GM10847 (cell line): ENCODE measurements around the gene CR1L.

Experiments
- POLR2A ChIP-seq: IDR thresholded peaks from 2 replicates; pipeline ENCODE4 v1.6.1; 2011; ENCODE audit not compliant: insufficient read length; ENCODE audit errors: extremely low read depth

Gene CR1L

DNA sequence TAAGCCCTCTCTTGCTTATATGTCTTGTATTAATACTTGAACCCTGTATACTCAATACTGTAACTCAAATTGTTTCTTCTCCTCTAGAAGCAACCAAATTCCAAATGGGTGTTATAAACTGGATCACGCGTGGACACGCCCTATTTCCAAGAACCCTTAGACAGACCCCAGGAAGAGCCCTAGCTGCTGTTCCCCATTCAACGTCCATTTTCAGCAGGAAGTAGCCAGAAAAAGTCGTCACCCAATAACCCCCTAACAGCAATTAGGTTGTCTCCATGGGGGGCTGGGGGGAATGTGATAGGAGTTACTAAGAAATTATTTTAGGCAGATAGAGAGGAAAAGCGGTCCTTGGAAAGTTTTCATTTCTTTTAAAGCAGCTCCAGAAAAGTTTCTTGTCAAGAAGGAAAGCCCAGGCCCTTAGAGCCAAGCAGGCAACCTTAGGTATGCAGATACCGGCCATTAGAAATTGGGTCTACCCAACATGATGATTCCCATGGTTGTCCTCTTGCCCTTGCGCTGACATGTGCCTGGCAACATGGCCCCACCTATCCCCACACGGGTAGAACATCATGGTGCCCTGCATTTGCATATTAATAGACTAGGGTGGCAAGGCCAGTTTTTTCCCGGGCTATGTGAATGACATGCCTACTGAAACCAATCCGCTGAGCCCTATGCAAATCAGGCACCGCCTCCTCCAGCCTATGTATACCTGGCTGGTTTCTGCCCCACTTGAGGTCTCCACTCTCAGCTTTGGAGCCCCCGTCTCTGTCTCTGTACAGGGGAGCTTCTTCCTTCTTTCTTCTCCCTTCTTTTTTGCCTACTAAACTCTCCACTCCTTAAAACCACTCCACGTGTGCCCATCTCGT, 102.9 kb downstream of the CR1L start:
- no peak for TF ChIP-seq POLR2A

DNA sequence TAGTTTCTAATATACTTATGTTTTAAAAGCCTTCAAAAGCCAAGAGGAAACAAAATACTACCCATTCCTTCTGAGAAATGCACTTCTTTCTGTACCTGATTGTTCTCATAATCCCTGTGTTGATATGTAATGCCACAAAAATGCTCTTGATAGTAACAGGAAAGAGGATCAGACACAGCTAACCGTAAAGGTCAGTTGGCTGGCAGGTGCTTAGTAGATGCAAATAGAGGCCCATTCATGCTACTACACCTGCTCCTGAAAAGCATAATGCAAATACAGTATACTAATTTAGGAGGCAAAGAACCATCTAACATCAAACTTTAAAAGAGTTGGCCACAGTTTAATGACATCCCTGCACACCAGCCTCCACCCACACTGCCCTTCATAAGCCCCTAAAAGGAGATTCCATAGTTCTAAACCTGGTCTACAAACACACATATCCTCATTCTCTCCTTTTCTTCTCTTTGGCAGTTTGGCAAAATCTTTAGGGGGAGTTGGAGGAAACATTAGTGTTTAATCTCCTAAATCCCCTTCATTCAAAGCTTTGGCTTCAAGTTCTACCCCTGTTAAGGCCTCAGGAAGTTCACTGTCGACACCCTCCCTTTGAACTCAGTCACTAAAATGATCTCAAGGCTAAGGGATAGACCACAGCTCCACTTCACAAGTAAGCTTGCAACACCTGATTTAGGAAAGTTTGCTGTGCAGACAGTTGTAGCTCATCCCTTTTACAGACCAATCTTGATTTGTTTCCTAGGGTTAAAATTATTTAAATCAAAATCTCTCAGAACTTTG, 104.0 kb downstream of the CR1L start:
- TF ChIP-seq POLR2A = no peak

DNA sequence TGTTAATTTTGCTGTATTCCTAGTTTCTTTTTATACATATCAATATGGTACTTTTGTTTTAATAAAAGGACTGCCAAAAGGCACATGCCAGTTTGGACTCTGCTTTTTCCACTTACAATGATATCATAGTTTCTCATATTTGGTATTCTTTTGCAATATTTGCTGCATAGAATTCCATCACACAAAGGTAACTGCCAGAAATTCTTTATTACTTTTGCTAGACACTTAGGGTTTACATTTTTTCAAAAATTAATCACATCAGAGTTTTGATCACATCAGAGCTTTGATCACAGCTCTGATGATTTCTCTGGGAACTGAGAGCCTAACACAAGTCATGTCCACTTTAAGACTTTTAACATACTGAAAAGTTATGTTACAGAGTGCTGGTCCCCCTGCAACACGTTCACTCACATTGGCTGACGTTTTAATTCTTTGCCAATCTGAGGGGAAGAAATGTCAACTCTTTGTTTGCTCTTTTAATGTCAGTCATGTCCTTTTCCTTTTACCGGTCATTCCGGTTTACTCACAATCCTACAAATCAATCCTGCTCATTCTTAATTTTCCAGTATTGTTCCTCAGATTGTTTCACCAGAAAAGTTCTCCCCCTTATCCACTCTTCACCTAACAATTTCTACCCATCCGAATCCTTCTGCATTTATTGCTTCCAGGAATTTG, 105.8 kb downstream of the CR1L start:
- no peak for TF ChIP-seq POLR2A

DNA sequence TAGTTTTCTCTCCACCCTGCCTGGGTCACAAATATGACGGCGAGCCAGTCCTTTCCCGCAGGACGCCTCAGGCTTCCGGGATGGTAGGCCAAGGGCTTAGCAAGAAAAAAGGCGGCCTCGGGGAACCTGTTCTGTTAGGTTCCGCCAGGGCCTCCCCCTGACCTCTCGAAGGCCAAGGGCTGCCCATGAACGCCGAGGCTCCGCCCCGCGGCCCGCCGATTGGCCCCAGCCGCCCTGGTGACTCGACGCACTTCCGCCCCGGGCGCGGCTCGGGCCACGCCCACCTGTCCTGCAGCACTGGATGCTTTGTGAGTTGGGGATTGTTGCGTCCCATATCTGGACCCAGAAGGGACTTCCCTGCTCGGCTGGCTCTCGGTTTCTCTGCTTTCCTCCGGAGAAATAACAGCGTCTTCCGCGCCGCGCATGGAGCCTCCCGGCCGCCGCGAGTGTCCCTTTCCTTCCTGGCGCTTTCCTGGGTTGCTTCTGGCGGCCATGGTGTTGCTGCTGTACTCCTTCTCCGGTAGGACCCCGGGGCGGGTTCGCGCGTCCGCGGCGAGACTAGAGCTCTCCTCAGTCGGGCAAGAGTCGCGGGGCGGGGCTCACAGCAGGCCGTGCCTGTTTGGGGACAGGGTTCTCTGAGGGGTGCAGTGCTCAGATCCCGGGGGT, 107.0 kb downstream of the CR1L start, which contains the start of gene CD46:
TSS of gene CD46 (plus strand) at position 265 of the 666 bp plus-strand sequence. CDS start at position 424, 159 bp downstream.
- TF ChIP-seq POLR2A = peak; percentile 83

DNA sequence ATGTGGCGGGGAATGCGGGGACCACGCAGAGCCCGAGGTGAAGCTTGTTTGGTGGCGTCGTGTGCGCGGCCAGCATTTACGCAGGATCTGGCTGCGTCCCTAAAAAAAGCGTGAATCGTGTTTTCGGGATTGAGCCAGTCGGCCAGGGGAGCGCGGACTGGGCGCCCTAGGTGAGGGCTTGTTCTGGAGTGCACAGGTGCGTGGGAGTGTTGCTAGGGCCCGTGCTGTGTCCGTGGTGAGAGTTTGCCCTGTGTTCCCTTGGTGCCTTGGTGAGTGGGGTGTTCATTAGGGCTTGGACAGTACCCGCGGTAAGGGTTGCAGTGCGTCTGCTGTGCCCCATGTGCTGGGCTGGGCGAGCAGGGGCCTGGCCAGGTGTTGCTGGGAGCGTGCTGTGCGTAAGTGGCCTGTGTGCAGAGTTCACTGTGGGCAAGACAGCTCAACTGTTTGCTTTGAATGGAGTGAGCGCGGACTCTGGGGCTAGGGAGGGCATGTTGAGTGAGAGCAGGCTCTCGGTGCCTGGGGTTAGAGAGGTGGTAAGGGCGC, 107.6 kb downstream of the CR1L start:
- no peak for TF ChIP-seq POLR2A

DNA sequence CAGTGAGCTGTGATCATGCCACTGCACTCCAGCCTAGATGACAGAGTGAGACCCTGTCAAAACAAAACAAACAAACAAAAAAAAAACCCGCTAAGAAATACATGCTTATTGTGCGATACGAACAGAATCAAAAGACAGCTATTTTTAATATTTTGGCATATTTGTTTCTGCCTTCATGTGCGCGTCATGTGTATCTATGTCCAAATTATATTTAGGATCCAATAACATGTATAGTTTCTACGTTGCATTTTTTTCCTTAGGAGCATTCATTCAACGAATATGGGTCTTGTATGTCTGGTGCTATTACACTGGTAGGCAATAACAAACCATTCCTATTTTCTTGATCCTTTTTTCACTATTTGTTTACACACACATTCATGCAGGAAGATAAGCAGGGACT, 108.7 kb downstream of the CR1L start:
- no peak for TF ChIP-seq POLR2A

DNA sequence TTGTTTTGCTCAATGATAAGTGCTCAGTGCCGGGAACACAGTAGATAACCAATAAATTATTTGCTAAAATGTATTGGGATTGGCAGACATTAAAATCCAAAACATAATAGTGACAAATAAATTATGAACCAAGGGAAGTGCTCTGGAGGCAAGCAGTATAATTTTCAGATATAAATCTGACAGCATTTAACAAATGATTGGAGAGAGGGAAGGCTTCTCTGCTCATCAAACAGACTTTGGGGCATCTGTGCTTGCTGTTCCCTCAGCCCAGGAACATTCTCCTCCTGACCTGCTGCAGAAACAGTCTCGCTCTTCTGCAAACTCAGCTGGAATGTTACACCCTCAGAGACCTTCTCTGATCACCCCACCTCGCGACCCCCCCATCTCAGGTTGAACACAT, 109.1 kb downstream of the CR1L start:
- no peak for TF ChIP-seq POLR2A

DNA sequence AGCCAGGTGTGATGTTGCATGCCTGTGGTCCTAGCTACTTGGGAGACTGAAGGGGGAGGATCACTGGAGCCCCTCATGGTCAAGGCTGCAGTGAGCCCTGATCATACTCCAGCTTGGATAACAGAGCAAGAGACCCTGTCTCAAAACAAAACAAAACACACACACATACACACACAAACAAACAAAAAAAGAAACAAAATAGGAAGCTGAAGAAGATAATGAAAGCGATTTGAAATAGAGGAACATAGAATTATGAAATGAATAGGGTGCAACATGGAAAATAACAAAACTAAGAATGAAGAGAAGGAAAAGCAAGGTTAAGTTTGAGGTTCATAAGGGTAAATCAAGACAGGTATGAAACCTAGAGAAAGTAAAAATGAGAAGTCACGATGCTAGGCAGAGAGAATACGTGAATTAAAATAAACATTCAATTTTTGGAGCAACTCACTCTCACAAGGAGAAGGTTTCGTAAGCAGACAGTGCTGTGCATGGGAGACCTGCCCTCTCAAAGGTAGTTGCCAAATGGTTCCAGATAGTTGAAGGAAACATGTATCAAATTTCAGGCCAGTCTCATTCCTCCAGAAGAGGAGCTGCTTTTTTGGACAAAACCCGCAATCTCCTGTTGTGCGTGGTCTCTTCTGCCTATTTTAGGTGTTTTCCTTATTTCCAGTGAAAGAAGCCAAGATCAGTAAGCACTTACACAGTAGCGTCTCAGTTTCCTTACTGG, 110.2 kb downstream of the CR1L start:
- TF ChIP-seq POLR2A = no peak

DNA sequence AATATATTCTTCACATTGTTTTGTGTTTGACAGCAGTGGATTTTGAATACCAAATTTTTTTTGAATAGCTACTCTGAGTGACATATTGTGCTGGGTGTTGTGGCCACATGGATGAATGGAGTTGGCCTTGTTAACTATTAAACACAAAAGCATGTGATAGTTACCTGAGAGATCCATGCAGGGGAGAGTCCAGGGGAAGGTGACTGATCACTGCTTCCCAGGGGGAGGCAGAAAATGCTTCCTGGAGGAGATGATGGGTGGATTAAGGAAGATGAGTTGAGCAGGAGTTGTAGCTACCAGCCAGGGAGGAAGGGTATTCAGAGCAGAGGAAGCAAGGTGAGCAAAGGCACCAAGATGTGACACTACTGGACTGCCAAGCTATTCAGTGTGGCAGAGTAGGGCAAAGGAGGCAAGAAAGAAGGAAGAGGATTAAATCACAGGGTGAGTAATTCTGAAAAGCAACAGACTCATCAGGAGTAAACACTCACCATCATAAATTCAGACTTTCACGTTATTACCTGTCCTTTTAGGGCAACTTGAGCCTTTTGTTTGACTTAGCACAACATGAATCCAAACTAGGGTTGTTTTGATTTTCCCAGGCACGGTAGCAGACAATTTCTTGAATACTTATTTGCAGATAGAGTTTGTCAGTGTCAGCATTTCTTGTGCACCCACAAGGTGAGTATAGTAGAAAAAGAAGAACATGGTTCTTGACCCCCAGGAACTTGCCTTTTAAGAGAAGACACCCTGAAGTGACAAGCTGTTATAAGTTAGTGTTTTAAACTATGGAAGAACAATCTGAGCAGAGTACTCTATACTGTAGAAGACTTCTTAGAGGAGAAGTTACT, 111.1 kb downstream of the CR1L start:
- no peak for TF ChIP-seq POLR2A

DNA sequence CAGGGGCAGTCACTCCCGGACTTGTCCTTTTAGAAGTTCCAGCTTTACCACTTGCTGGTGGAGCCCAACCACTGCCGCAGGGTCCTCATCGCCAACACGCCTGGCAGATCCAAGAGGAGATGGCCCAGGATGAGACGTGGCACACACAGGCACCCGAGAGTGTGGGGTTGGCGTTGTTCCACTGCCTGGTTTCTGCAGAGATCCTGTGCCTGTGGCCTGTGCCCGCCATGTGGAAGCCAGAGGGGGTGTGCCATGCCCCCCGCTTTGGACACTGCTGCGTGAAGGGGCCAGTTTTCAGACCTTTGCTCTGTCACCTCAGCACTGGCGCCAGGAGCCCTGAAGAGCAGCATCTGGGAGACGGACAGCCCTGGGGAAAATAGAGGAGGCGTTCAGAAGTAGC, 117.7 kb downstream of the CR1L start:
- TF ChIP-seq POLR2A = no peak

DNA sequence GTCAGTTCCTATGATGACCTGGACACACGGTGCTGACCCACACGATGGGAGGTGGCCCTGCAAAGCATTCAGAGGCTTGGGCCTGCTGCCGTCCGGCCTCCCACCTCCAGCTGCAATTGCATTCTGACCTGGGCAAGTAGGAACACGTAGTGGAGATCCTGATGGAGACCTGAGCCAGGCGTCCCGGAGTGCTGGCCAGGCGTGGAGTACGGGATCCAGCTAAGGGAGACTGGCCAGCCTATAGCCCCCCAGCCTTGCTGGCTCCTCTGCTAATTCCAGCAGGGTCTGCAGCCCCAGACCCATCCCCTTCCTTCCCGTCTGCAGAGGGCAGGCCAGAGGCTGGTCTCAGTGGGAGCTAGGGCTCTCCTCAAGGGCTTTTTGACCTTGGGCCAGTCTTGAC, 118.2 kb downstream of the CR1L start:
- no peak for TF ChIP-seq POLR2A

DNA sequence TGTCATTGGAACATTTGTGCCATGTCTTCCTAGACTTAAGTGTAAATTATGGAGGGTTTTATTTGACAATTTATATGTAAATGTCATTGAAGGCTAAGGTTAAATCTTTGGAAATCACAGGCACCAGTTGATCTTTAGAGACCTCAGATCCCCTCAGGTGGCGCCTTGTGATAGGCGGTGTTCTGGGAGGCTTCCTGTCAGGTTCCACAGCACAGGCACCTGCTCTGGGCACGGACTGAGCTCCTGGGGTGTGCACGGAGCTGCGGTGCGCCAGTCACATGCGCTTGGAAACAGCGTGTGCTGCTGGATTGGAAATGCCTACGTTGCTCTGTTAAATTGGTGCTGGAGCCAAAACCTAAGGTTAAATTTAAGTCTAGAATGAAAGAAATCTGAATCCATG, 119.0 kb downstream of the CR1L start:
- no peak for TF ChIP-seq POLR2A

DNA sequence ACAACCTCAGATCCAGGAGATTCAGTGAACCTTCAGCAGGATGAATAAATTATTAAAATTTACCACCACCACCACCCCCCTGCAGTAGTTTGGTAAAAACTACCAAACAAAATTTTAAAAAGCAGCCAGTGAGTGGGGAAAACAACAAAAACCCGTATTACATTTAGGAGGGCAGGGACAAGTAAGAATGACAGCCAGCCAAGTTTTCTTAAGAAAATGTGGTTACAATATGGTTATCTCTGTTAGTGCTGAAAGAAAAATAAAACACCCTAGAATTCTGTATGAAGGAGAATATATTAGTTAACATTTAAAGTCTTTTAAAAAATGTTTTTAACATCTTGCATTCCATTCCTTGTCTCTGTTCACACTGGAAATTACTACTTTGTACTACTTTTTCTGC, 121.6 kb downstream of the CR1L start:
- TF ChIP-seq POLR2A = no peak
